Measurements from ENCODE around the gene AUTS2.
A peak's percentile ranks its signal among the peaks of the same experiment; 100 is the strongest.

AUTS2 gene

GRCh38 chr7:69645683-69646082, 47.4 kb downstream of the AUTS2 start:
- DNase-seq: no peak
- in situ Hi-C loops (cut with MboI; ENCODE audit: low pct_unique_long_range_greater_than_20kb, low sequenced_read_pairs): no loop called here

- in situ Hi-C loops (cut with MboI; ENCODE audit: low pct_unique_long_range_greater_than_20kb, low sequenced_read_pairs): no loop called here
- no peak for DNase-seq
Measured at GRCh38 chr7:69651101-69651590, 52.9 kb downstream of the AUTS2 start.

- no peak for DNase-seq
- in situ Hi-C loops (cut with MboI; ENCODE audit: low pct_unique_long_range_greater_than_20kb, low sequenced_read_pairs): no loop called here
Measured at GRCh38 chr7:69652947-69653701, 54.8 kb downstream of the AUTS2 start.

GRCh38 chr7:69653806-69654205, 55.5 kb downstream of the AUTS2 start:
- DNase-seq: no peak
- in situ Hi-C loops (cut with MboI; ENCODE audit: low pct_unique_long_range_greater_than_20kb, low sequenced_read_pairs): no loop called here

- in situ Hi-C loops (cut with MboI; ENCODE audit: low pct_unique_long_range_greater_than_20kb, low sequenced_read_pairs): no loop called here
- peak; percentile 49 for DNase-seq
Measured at GRCh38 chr7:69654381-69654780, 56.1 kb downstream of the AUTS2 start.

- no peak for DNase-seq
- in situ Hi-C loops (cut with MboI; ENCODE audit: low pct_unique_long_range_greater_than_20kb, low sequenced_read_pairs): no loop called here
Measured at GRCh38 chr7:69654849-69655707, 56.8 kb downstream of the AUTS2 start.

GRCh38 chr7:69656077-69656476, 57.8 kb downstream of the AUTS2 start:
- in situ Hi-C loops (cut with MboI; ENCODE audit: low pct_unique_long_range_greater_than_20kb, low sequenced_read_pairs): no loop called here
- no peak for DNase-seq

GRCh38 chr7:69656890-69657289, 58.6 kb downstream of the AUTS2 start:
- DNase-seq: no peak

GRCh38 chr7:69657331-69657730, 59.1 kb downstream of the AUTS2 start:
- DNase-seq: no peak
- in situ Hi-C loops (cut with MboI; ENCODE audit: low pct_unique_long_range_greater_than_20kb, low sequenced_read_pairs): no loop called here

More at GRCh38 chr7:69656890-69657289, 58.6 kb downstream of the AUTS2 start:
- in situ Hi-C loops (cut with MboI; ENCODE audit: low pct_unique_long_range_greater_than_20kb, low sequenced_read_pairs): no loop called here

- DNase-seq: no peak
- in situ Hi-C loops (cut with MboI; ENCODE audit: low pct_unique_long_range_greater_than_20kb, low sequenced_read_pairs): no loop called here
Measured at GRCh38 chr7:69657985-69658384, 59.7 kb downstream of the AUTS2 start.

- in situ Hi-C loops (cut with MboI; ENCODE audit: low pct_unique_long_range_greater_than_20kb, low sequenced_read_pairs): no loop called here
- no peak for DNase-seq
Measured at GRCh38 chr7:69659983-69660382, 61.7 kb downstream of the AUTS2 start.

- in situ Hi-C loops (cut with MboI; ENCODE audit: low pct_unique_long_range_greater_than_20kb, low sequenced_read_pairs): no loop called here
- no peak for DNase-seq
Measured at GRCh38 chr7:69661342-69661741, 63.1 kb downstream of the AUTS2 start.

GRCh38 chr7:69663911-69664832, 65.9 kb downstream of the AUTS2 start:
- in situ Hi-C loops (cut with MboI; ENCODE audit: low pct_unique_long_range_greater_than_20kb, low sequenced_read_pairs): no loop called here
- DNase-seq: no peak

- no peak for DNase-seq
Measured at GRCh38 chr7:69665369-69665768, 67.1 kb downstream of the AUTS2 start.

GRCh38 chr7:69668339-69668870, 70.1 kb downstream of the AUTS2 start:
- DNase-seq: no peak
- in situ Hi-C loops (cut with MboI; ENCODE audit: low pct_unique_long_range_greater_than_20kb, low sequenced_read_pairs): no loop called here

More at GRCh38 chr7:69665369-69665768, 67.1 kb downstream of the AUTS2 start:
- in situ Hi-C loops (cut with MboI; ENCODE audit: low pct_unique_long_range_greater_than_20kb, low sequenced_read_pairs): no loop called here

GRCh38 chr7:69670701-69671100, 72.4 kb downstream of the AUTS2 start:
- DNase-seq: no peak
- in situ Hi-C loops (cut with MboI; ENCODE audit: low pct_unique_long_range_greater_than_20kb, low sequenced_read_pairs): no loop called here

- in situ Hi-C loops (cut with MboI; ENCODE audit: low pct_unique_long_range_greater_than_20kb, low sequenced_read_pairs): no loop called here
- no peak for DNase-seq
Measured at GRCh38 chr7:69673074-69673473, 74.8 kb downstream of the AUTS2 start.

GRCh38 chr7:69674701-69675182, 76.5 kb downstream of the AUTS2 start:
- DNase-seq: no peak
- in situ Hi-C loops (cut with MboI; ENCODE audit: low pct_unique_long_range_greater_than_20kb, low sequenced_read_pairs): no loop called here

GRCh38 chr7:69676247-69676646, 78.0 kb downstream of the AUTS2 start:
- DNase-seq: no peak
- in situ Hi-C loops (cut with MboI; ENCODE audit: low pct_unique_long_range_greater_than_20kb, low sequenced_read_pairs): no loop called here

Data from KBM-7 (cell line).